ENCODE results near the gene STOX2. TPM values are rescaled to one million over a fixed set of nuclear protein-coding genes. Genes with fewer than 3 reads are reported as not detected.

STOX2 gene
- total RNA-seq, 1 donor from 2014 or later = 3.8 TPM

DNA sequence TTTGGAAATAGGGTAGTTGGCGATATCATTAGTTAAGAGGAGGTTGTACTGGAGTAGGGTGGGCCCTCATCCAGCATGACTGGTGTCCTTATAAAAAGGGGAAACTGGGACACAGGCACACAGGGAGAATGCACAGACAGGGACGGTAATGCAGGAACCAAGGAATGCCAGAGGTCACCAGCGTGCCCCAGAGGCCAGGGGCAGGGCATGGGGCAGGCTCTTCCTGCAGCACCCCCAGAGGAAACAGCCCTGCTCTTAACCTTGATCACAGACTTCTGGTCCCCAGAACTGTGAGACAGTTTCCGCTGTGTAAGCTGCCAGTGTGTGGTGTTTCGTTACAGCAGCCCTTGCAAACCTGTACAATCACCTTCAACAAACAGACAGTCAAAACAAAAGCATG is 15.9 kb upstream of the STOX2 start:
- ATAC-seq (no peak), DNase-seq (ENCODE audit: low spot score) (no peak)

GRCh38 chr4:183897193-183897592 is 7.9 kb upstream of the STOX2 start:
- ATAC-seq (no peak), DNase-seq (ENCODE audit: low spot score) (no peak)

DNA sequence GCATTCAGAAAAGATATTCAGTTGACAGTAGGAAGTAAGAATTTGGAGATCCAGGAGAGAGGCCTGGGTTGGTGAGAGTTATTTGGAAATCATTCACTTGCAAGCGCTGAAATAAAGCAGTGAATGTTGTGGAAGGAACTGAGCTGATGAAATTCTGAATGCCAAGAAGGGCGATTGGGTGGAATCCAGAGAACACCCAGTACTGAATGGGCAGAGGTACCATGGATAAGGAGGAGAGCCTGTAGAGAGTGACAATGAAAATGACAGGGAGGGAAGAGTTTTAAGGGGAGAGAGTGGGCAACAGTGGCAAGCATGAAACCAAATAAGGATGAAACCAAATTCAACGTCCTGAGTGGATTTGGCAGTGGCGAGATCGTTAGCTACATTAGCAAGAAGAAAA is 6.7 kb upstream of the STOX2 start:
- ATAC-seq = no peak

GRCh38 chr4:183903021-183903760 is 1.9 kb upstream of the STOX2 start:
- no peak for DNase-seq (ENCODE audit: low spot score)
- ATAC-seq = no peak

More for the DNA sequence above, 6.7 kb upstream of the STOX2 start:
- no peak for DNase-seq (ENCODE audit: low spot score)

DNA sequence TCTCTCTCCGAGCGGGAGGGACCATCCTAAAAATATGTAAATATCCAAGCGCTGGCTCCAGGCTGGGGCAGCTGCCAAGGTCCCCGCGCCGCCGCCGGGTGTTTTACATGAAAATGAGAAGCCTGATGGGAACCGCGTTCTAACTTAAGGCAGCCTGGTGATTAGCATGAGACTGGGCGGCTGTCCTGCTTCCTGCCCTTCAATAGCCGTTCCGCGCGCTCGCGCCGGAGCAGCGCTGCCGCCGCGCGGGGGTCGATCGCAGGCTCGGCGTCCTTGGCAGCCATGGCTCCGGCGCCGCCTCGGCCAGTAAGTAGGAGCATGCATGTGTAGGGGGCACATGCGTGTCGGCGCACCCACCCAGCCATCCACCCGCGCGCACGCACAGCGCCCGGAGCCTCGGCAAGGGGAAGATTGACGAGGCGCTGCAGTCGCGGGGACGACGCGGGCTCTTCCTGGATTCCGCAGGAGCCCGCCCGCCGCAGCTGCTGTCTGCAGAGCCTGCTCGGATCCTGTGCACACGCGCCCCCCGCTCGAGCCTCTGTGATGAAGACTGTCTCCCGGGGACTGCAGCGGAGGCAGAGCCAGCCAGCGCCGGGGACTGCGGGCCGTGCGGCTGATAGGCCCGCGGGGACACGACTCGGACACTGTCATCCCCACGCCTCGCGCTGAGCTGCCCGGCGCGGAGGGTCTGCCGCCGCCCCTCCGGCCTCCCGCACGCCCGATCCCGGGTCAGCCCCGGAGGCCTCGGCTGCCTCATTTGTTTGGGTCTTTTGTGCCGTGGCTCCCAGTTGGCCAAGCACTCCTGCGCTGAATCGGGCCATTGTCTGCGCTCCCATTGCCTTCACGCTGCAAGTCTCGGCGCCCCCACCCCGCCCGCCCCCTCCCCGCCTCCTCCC is 734 bp downstream of the STOX2 start:
- DNase-seq (ENCODE audit: low spot score) = peak; percentile 66
- ATAC-seq = peak; percentile 73

- DNase-seq (ENCODE audit: low spot score) (no peak), ATAC-seq (no peak)
Observed at GRCh38 chr4:183906489-183906738, 1.3 kb downstream of the STOX2 start.

DNA sequence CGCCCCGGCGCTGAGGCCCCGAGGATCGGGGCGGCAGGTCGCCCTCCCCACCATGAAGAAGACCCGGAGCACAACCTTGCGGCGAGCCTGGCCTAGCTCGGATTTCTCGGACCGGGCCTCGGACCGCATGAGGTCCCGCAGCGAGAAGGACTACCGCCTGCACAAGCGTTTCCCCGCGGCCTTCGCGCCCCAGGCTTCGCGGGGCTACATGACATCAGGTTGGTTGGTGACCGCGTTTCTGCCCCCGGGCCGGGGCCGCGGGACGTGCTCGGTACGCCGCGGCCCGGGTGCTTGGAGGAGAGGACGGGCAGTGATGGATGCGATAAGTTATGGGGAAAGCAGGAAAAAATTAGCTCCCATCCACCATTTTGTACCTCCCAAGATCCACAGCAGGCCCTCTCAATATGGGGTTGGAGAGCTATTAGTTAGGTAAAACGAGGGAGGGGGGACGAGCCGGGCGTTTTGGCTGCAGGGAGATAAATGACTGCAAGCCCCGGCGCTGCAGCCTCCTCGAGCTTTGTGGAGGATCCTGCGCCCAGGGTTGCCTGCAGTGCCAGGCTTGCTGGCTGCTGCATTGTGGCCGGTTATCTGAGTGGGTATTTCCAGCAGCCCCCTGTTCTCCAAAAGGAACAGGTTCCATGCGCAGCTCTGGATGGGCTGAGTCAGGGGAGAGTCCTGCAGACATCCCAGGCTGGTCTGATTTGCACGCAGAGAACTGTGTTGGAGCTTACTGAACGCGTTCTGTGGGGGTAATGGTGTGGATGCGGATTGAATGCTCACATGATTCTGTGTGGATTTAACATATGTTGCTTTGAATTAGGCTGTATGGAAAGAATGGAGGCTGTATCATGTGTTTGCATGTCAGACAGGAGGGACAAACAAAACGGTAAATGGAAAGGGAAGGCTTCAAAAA is 1.9 kb downstream of the STOX2 start:
- ATAC-seq = peak; percentile 2
- peak; percentile 47 for DNase-seq (ENCODE audit: low spot score)

DNA sequence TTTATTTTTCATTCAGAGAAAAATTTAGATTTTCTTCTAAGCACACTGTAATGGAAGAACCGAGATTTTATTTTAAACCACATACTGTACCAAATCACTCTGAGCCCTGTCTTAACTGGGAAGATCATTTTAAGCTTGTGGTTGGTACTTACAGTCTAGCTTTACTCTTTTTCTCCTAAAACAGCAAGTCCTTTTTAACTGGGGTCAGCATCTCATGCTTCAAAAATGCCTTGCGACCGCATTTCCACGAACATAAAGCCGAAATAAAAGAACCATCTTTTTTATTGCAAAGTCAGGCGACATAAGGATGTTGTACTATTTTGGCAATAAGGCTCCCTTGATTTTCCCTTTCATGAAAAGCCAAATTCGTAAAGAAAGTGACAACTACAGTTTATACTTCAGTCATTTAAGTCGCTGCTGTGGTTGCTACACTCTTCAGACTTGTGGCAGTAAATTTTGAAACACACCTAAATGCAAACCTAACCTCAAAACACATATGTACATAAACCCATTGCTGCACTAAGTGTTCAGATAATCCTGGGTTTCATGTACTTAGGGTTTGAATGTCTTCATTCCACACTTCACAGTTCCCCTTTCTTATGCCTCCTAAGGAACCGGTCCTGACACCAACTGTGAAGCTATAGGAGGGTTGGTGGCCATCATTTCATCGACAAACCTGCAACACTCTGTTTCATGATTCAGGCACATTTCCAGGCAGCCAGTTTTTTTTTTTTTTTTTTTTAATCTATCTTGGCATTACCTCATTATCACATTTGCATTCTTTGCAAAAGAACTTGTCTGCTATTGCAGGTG is 3.0 kb downstream of the STOX2 start:
- no peak for ATAC-seq

GRCh38 chr4:183909187-183909586 is 4.1 kb downstream of the STOX2 start:
- DNase-seq (ENCODE audit: low spot score) = no peak
- no peak for ATAC-seq

More for the DNA sequence above, 3.0 kb downstream of the STOX2 start:
- no peak for DNase-seq (ENCODE audit: low spot score)

DNA sequence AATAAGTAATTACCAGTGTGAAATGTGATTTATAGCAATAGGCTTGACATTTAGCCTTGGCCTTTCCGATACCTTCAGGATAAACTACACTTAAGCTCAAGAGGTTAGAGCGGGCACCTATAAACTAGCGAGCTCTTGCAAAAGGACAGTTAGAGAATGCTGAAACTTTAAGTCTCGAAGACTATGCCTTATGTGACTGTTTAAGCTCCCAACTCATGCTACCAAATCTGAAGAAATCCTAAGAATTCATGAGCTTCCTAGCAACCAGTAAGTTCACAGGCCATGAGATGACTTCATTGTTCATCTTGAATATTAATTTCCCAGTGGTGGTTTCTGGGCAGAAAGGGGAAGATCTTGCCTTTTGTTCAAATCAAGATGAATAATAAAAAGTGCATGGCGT is 4.7 kb downstream of the STOX2 start:
- DNase-seq (ENCODE audit: low spot score) (no peak), ATAC-seq (no peak)

- no peak for ATAC-seq
- DNase-seq (ENCODE audit: low spot score) = no peak
Observed at GRCh38 chr4:183912585-183912984, 7.5 kb downstream of the STOX2 start.

GRCh38 chr4:183915976-183916375 is 10.9 kb downstream of the STOX2 start:
- ATAC-seq (no peak), DNase-seq (ENCODE audit: low spot score) (no peak)

DNA sequence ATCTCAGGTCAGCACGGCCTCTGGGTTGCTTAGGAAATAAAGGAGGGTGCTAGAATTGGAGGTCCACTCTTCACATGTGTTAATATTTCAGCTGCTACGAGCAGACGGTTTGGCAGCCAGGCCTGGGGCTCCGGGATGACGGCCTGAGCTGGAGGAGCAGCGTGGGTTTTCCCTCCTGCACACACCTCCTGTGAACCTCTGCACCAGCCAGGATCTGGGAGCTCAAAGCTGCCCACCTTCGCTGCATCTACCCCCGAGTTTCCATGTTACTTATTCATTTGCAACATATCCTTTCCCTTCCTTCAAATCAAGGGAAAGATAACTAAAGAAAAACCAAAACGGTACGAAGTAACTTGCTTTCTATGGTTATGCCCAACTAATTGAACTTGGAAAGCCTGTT is 13.6 kb downstream of the STOX2 start:
- DNase-seq (ENCODE audit: low spot score) = no peak
- no peak for ATAC-seq

- DNase-seq (ENCODE audit: low spot score) = no peak
- ATAC-seq = no peak
Observed at GRCh38 chr4:183919141-183919540, 14.0 kb downstream of the STOX2 start.

DNA sequence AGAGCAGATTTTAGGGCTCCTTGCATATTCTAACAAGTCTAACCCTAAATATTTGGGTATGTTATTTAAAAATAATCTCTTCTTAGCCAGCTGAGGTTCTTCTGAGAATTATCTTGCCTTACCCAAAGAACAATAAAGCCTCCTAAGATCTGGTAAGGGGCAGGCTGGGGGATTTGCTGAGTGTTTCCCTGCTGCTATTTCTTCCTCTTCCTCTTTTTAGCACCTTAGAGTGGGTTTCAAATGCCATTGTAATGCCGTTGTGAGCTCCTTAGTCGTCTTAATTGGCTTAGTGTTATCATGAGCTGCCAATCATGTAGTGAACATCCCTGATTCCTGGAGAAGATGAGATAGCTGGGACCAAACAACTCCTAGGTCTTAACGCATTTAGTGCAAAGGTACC is 15.4 kb downstream of the STOX2 start:
- DNase-seq (ENCODE audit: low spot score) (no peak), ATAC-seq (no peak)

DNA sequence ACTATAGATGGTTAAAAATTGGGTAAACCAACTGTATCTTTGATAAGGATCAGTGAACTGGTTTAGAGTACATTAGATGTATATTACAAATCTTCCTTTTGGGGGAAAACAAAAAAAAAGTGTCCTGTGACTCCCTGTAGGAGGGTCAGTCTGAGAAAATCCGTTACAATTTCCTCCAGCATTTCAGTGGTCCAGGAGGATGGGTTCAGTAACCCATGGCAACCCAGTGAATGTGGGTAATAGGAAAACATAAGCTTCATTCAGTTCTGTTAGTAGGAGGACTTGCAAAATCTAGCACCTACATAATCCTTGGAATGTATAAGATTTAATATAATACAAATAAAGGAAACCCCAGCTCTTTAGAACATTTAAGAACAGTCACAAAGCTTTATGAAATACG is 16.2 kb downstream of the STOX2 start:
- ATAC-seq (no peak), DNase-seq (ENCODE audit: low spot score) (no peak)

DNA sequence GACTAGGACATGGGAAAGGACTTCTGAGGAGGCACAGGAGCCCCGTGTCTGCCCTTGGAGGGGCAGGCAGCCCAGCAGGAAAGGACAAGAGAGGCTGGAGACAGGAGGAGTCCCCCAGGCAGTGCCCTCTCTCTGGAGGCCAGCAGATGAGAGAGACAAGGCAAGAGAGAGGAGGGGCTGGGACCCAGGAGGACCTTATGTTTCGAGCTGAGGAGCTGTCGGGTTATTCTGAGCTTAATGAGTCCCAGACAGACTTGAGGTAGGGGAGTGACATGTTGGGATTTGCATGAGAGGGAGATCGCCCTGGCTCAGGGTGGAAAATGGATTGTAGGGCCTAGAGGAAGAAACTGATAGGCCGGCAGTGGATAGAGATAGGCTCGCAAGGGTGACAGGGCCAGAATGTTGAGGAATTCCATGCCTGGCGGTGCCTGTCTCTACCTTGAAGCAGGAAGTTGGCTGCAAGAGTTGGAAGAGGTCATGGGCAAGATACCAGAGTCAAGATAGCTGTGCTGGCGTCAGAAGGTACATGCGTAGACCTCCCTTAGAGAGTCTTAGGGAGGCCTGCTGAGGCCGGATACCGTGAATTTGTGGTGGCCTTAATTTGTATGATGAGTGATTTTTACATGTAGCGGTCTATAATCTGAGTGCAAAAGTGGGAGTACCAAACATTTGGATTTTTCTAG is 19.4 kb downstream of the STOX2 start:
- ATAC-seq (no peak), DNase-seq (ENCODE audit: low spot score) (no peak)

GRCh38 chr4:183926950-183927349 is 21.8 kb downstream of the STOX2 start:
- ATAC-seq = peak; percentile 95

GRCh38 chr4:183932576-183932975 is 27.5 kb downstream of the STOX2 start:
- DNase-seq (ENCODE audit: low spot score) (no peak), ATAC-seq (no peak)

More at GRCh38 chr4:183926950-183927349, 21.8 kb downstream of the STOX2 start:
- peak; percentile 77 for DNase-seq (ENCODE audit: low spot score)

DNA sequence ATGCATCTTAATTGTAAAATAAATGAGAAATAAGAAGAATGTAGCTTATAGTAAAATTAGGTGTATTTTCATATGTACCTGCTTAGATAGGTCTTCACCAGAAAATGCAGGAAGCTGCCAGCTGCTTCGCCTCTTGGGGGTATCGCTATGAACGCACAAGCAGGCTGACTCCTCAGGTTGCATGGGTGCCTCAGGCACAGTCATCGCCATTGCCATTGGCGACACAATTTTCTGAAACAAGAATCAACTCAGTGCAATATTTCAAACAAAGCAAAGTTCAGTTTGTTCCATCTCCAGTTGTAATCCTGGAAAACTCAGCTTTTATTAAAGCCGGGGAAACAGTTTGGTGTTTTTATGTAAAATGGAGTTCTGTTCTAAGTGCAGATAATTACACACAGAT is 29.7 kb downstream of the STOX2 start:
- DNase-seq (ENCODE audit: low spot score) (no peak), ATAC-seq (peak; percentile 74)

Data from left lobe of liver (tissue), 2 donors.